Neural cell (in vitro differentiated cells): Measurements from ENCODE around the gene ADAMTS14. TPM values are rescaled to one million over a fixed set of nuclear protein-coding genes. Genes with fewer than 3 reads are reported as not detected.

Source experiments
- H2AFZ ChIP-seq: fragments of 200-600, 300-800 bp; sonication (generic), shearing (Covaris generic); 2 replicates; pipeline ENCODE4 v1.6.0; 2014; ENCODE audit warnings: low read depth, mild to moderate bottlenecking, antibody characterized with exemption, low read length, moderate library complexity
- H3F3A ChIP-seq: fragments of 200-600 bp; shearing (Covaris generic); 2 replicates; pipeline ENCODE4 v1.6.1; 2016; ENCODE audit warnings: mild to moderate bottlenecking, moderate library complexity, mixed read lengths, antibody characterized with exemption, low read length; ENCODE audit not compliant: insufficient read depth, poor library complexity, severe bottlenecking
- H3K27ac ChIP-seq: fragments of 200-600, 300-800 bp; sonication (generic), shearing (Covaris generic); 2 replicates; pipeline ENCODE4 v1.5.1; 2014; ENCODE audit warnings: mild to moderate bottlenecking, low read length, moderate library complexity
- H3K27me3 ChIP-seq: fragments of 300-800, 200-600 bp; sonication (generic), shearing (Covaris generic); 2 replicates; pipeline ENCODE4 v1.6.0; 2014; ENCODE audit warnings: mild to moderate bottlenecking, low read depth, low read length, moderate library complexity; ENCODE audit not compliant: insufficient read depth
- H3K36me3 ChIP-seq: fragments of 300-800, 200-600 bp; sonication (generic), shearing (Covaris generic); 2 replicates; pipeline ENCODE4 v1.5.1; 2014; ENCODE audit warnings: mild to moderate bottlenecking, antibody characterized with exemption, low read length, moderate library complexity; ENCODE audit not compliant: insufficient read depth
- H3K4me2 ChIP-seq: fragments of 300-800, 200-600 bp; sonication (generic), shearing (Covaris generic); 2 replicates; pipeline ENCODE4 v1.6.0; 2014; ENCODE audit warnings: mild to moderate bottlenecking, low read length
- H3K4me3 ChIP-seq: fragments of 300-800, 200-600 bp; sonication (generic), shearing (Covaris generic); 2 replicates; pipeline ENCODE4 v1.5.1; 2014; ENCODE audit warnings: mild to moderate bottlenecking, low read length, moderate library complexity
- H3K79me2 ChIP-seq: fragments of 200-600 bp; shearing (Covaris generic); replicated peaks from 2 replicates; pipeline ENCODE4 v1.6.0; 2014; ENCODE audit warnings: mild to moderate bottlenecking, low read length, moderate library complexity; ENCODE audit not compliant: insufficient read depth
- H3K9ac ChIP-seq: fragments of 300-800, 200-600 bp; sonication (generic), shearing (Covaris generic); 2 replicates; pipeline ENCODE4 v1.6.1; 2016; ENCODE audit warnings: mild to moderate bottlenecking, low read length, mixed read lengths
- H3K9me2 ChIP-seq: fragments of 200-600 bp; shearing (Covaris generic); 2 replicates; pipeline ENCODE4 v1.6.1; 2016; ENCODE audit warnings: mild to moderate bottlenecking, low read length, mixed read lengths; ENCODE audit not compliant: insufficient read depth
- H3K9me3 ChIP-seq: fragments of 200-600, 300-800 bp; sonication (generic), shearing (Covaris generic); 2 replicates; pipeline ENCODE4 v1.6.1; 2016; ENCODE audit warnings: mild to moderate bottlenecking, mixed run types, low read length, moderate library complexity, mixed read lengths
- H4K20me1 ChIP-seq: fragments of 200-600 bp; shearing (Covaris generic); 2 replicates; pipeline ENCODE4 v1.6.1; 2016; ENCODE audit warnings: mild to moderate bottlenecking, mixed run types; ENCODE audit not compliant: insufficient read depth
- EP300 ChIP-seq: fragments of 450-650 bp; conservative IDR thresholded peaks from 2 replicates; pipeline ENCODE4 v1.6.1; 2014; ENCODE audit warnings: antibody characterized with exemption, mild to moderate bottlenecking, moderate library complexity; ENCODE audit not compliant: poor library complexity, severe bottlenecking
- EZH2 ChIP-seq: fragments of 200-600, 300-800 bp; shearing (Covaris generic), sonication (generic); IDR thresholded peaks from 2 replicates; pipeline ENCODE4 v1.6.1; 2014; ENCODE audit warnings: antibody characterized with exemption, low read length, borderline replicate concordance, mild to moderate bottlenecking; ENCODE audit not compliant: insufficient read depth, poor library complexity, severe bottlenecking
- MXI1 ChIP-seq: fragments of 450-650 bp; conservative IDR thresholded peaks from 2 replicates; pipeline ENCODE4 v1.6.1; 2014; ENCODE audit warnings: antibody characterized with exemption, mild to moderate bottlenecking; ENCODE audit not compliant: poor library complexity, severe bottlenecking
- POLR2AphosphoS5 ChIP-seq: IDR thresholded peaks from 2 replicates; pipeline ENCODE4 v1.6.1; 2012
- RAD21 ChIP-seq: fragments of 450-650 bp; conservative IDR thresholded peaks from 2 replicates; pipeline ENCODE4 v1.6.1; 2014; ENCODE audit warnings: antibody characterized with exemption, mild to moderate bottlenecking, moderate library complexity
- SMC3 ChIP-seq: fragments of 450-650 bp; conservative IDR thresholded peaks from 2 replicates; pipeline ENCODE4 v1.6.1; 2014; ENCODE audit warnings: antibody characterized with exemption, mild to moderate bottlenecking, moderate library complexity; ENCODE audit not compliant: poor library complexity
- TAF1 ChIP-seq: IDR thresholded peaks from 2 replicates; pipeline ENCODE4 v1.6.1; 2012; ENCODE audit warnings: low read depth
- polyA plus RNA-seq: library from polyadenylated mRNA; depleted of rRNA; stranded (reverse); fragments of >200 nt; gene quantifications from 2 replicates; pipeline ENCODE4 v1.2.3, GENCODE V29; 2014
- TF ChIP-seq, protein P1 (sequence below): fragments of 450-650 bp; IDR thresholded peaks from 2 replicates; pipeline ENCODE4 v1.5.1; 2014; ENCODE audit warnings: antibody characterized with exemption, mild to moderate bottlenecking, moderate library complexity; ENCODE audit not compliant: poor library complexity, severe bottlenecking
- TF ChIP-seq, protein P2 (sequence below): IDR thresholded peaks from 2 replicates; pipeline ENCODE4 v1.6.1; 2012; ENCODE audit warnings: borderline replicate concordance

The ADAMTS14 gene
- polyA plus RNA-seq, 1 donor from 2014 or later = 0.04 TPM

DNA sequence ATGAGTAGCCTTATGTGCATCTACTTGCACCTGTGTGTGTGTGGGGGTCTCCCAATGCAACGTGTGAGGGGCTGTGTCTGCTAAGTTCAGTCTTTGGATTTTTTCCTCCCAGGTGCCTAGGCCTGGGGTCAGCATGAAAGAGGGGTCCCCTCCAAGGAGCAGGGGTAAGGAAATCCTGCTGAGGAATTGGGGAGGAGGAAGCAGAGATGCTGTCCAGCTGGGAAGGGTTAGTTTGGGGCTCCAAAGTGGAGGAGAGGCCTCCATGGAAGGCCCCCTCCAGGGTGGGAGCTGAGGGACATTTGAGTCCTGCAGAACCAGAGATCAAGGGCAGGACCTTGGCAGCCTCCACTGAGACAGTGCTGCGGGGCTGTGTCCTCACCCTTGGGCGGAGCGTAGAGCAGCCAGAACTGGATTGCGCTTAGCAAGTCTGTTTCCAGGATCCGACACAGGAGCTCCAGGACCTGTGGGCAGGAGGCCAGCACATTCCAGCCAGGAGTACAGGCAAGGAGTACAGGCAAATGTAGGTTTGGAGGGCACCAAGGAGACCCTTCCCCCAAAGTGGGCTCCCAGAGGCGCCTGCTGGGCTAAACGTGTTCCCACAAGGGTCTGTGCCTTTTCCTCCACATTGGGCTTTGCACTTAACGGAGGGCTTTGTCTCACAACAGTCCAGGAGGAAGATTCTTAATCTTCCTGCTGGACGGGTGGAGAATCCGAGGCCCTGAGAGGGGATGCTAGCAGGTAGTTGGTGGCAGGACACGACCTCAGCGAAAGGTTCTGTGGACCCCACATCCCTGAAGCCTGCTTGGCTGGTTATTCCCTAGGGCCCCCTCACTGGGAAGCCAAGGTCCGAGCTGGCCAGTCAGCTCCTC is 102.7 kb downstream of the ADAMTS14 start:
- H3K9me3 ChIP-seq = no peaks in the 10 kb centered on the region
- no peak overlapping the region for H3K9ac ChIP-seq
- no peak overlapping the region for H2AFZ ChIP-seq
- no peak overlapping the region for H3K4me3 ChIP-seq
- TF ChIP-seq, protein P1, sequence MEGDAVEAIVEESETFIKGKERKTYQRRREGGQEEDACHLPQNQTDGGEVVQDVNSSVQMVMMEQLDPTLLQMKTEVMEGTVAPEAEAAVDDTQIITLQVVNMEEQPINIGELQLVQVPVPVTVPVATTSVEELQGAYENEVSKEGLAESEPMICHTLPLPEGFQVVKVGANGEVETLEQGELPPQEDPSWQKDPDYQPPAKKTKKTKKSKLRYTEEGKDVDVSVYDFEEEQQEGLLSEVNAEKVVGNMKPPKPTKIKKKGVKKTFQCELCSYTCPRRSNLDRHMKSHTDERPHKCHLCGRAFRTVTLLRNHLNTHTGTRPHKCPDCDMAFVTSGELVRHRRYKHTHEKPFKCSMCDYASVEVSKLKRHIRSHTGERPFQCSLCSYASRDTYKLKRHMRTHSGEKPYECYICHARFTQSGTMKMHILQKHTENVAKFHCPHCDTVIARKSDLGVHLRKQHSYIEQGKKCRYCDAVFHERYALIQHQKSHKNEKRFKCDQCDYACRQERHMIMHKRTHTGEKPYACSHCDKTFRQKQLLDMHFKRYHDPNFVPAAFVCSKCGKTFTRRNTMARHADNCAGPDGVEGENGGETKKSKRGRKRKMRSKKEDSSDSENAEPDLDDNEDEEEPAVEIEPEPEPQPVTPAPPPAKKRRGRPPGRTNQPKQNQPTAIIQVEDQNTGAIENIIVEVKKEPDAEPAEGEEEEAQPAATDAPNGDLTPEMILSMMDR = no peak
- no peak for TF ChIP-seq POLR2AphosphoS5
- TF ChIP-seq TAF1 = no peak
- TF ChIP-seq RAD21 = no peak
- TF ChIP-seq EZH2 = no peak
- TF ChIP-seq, protein P2, sequence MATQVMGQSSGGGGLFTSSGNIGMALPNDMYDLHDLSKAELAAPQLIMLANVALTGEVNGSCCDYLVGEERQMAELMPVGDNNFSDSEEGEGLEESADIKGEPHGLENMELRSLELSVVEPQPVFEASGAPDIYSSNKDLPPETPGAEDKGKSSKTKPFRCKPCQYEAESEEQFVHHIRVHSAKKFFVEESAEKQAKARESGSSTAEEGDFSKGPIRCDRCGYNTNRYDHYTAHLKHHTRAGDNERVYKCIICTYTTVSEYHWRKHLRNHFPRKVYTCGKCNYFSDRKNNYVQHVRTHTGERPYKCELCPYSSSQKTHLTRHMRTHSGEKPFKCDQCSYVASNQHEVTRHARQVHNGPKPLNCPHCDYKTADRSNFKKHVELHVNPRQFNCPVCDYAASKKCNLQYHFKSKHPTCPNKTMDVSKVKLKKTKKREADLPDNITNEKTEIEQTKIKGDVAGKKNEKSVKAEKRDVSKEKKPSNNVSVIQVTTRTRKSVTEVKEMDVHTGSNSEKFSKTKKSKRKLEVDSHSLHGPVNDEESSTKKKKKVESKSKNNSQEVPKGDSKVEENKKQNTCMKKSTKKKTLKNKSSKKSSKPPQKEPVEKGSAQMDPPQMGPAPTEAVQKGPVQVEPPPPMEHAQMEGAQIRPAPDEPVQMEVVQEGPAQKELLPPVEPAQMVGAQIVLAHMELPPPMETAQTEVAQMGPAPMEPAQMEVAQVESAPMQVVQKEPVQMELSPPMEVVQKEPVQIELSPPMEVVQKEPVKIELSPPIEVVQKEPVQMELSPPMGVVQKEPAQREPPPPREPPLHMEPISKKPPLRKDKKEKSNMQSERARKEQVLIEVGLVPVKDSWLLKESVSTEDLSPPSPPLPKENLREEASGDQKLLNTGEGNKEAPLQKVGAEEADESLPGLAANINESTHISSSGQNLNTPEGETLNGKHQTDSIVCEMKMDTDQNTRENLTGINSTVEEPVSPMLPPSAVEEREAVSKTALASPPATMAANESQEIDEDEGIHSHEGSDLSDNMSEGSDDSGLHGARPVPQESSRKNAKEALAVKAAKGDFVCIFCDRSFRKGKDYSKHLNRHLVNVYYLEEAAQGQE = no peak
- no peak for TF ChIP-seq MXI1
- no peak for TF ChIP-seq EP300
- no peak for TF ChIP-seq SMC3
- H3K27ac ChIP-seq = no peak overlapping the region
- H3K4me2 ChIP-seq = no peak overlapping the region
- H3K79me2 ChIP-seq = no peaks in the 10 kb centered on the region
- no peaks in the 10 kb centered on the region for H4K20me1 ChIP-seq
- no peaks in the 10 kb centered on the region for H3K36me3 ChIP-seq
- H3K27me3 ChIP-seq = no peaks in the 10 kb centered on the region
- no peaks in the 10 kb centered on the region for H3F3A ChIP-seq
- no peaks in the 10 kb centered on the region for H3K9me2 ChIP-seq

DNA sequence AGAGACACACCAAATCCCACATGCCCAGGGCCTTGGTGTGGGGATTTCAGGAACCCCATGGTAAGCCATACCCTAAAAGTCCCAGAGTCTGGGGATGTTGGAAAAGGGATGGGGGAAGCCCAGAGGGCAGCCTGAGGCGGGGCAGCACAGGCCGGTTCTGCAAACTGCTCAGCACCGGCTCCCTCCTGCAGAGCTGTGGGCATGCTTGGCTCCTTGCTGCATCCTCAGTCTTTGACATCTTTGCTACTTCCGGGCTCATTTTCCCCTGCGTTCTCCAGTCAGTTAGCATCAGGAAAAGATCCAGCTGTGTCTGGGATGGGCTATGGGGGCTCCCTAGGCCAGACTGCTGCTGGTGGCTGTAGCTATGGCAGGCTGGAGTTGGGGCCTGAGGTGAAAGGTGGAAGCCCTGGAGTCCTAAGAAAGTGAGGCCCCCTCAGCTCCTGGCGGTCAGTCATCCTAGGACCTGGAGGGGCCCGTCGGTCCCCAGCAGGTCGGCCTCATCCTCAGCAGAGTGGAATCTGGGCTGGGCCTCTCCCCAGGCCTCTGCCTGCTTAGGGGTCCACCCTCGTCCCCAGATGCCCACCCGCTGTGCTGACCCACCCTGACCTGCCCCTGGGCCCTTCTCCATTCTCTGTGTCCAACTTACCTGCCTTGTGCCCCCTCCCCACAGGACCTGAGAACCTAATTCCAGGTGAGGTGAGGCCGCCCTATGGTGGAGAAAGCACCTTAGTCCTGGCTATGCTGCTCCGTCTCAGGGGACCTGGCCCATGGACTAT is 103.6 kb downstream of the ADAMTS14 start:
- no peaks in the 10 kb centered on the region for H3K79me2 ChIP-seq
- H4K20me1 ChIP-seq = no peaks in the 10 kb centered on the region
- no peak overlapping the region for H3K4me3 ChIP-seq
- no peak overlapping the region for H2AFZ ChIP-seq
- no peaks in the 10 kb centered on the region for H3K27me3 ChIP-seq
- H3K4me2 ChIP-seq = no peak overlapping the region
- H3K27ac ChIP-seq = no peak overlapping the region
- no peaks in the 10 kb centered on the region for H3K9me2 ChIP-seq
- no peaks in the 10 kb centered on the region for H3K9me3 ChIP-seq
- no peaks in the 10 kb centered on the region for H3K36me3 ChIP-seq
- TF ChIP-seq EZH2 (no peak), SMC3 (no peak), RAD21 (no peak), TAF1 (no peak), EP300 (no peak), POLR2AphosphoS5 (no peak), MXI1 (no peak)
- TF ChIP-seq, protein P2 = no peak
- TF ChIP-seq, protein P1 = no peak
- H3F3A ChIP-seq = no peaks in the 10 kb centered on the region
- H3K9ac ChIP-seq = no peak overlapping the region
